SK-N-SH treated with all-trans-retinoic acid at 6 μM for 48 hours (cell line): ENCODE data around the gene MELK.

ENCODE experiments used
- BACH2 ChIP-seq: fragments of 250-450 bp; sonication (Bioruptor Pico); IDR thresholded peaks from 2 replicates; pipeline ENCODE4 v1.9.0; 2021; ENCODE audit warnings: mild to moderate bottlenecking, borderline replicate concordance
- CSDC2 ChIP-seq: fragments of 250-450 bp; sonication (Bioruptor Pico); IDR thresholded peaks from 2 replicates; pipeline ENCODE4 v1.5.0; 2020; ENCODE audit warnings: mild to moderate bottlenecking, moderate library complexity
- ESRRG ChIP-seq: fragments of 250-450 bp; sonication (Bioruptor Pico); IDR thresholded peaks from 2 replicates; pipeline ENCODE4 v1.6.1; 2021; ENCODE audit warnings: mild to moderate bottlenecking
- RARB ChIP-seq: fragments of 250-450 bp; sonication (Bioruptor Pico); IDR thresholded peaks from 2 replicates; pipeline ENCODE4 v1.8.0; 2021; ENCODE audit warnings: mild to moderate bottlenecking, moderate library complexity
- TOX ChIP-seq: fragments of 250-450 bp; sonication (Bioruptor Pico); IDR thresholded peaks from 2 replicates; pipeline ENCODE4 v1.8.0; 2021; ENCODE audit warnings: mild to moderate bottlenecking, moderate library complexity, borderline replicate concordance
- ZC3H10 ChIP-seq: fragments of 250-450 bp; sonication (Bioruptor Pico); IDR thresholded peaks from 2 replicates; pipeline ENCODE4 v1.5.1; 2021; ENCODE audit warnings: mild to moderate bottlenecking, moderate library complexity
- ZFP3 ChIP-seq: fragments of 250-450 bp; sonication (Bioruptor Pico); IDR thresholded peaks from 2 replicates; pipeline ENCODE4 v1.5.0; 2020; ENCODE audit warnings: mild to moderate bottlenecking, moderate library complexity
- ZFP30 ChIP-seq: fragments of 450-650 bp; formaldehyde crosslinking; IDR thresholded peaks from 2 replicates; pipeline ENCODE4 v1.5.0; 2022; ENCODE audit warnings: mild to moderate bottlenecking, moderate library complexity
- TF ChIP-seq, protein P1 (sequence below): fragments of 250-450 bp; sonication (Bioruptor Pico); IDR thresholded peaks from 2 replicates; pipeline ENCODE4 v1.8.0; 2020; ENCODE audit warnings: mild to moderate bottlenecking, moderate library complexity, borderline replicate concordance
- TF ChIP-seq, protein P2 (sequence below): fragments of 250-450 bp; sonication (Bioruptor Pico); IDR thresholded peaks from 2 replicates; pipeline ENCODE4 v1.8.0; 2021; ENCODE audit warnings: low read depth, mild to moderate bottlenecking, moderate library complexity, borderline replicate concordance
- TF ChIP-seq, protein P3 (sequence below): fragments of 250-450 bp; sonication (Bioruptor Pico); IDR thresholded peaks from 2 replicates; pipeline ENCODE4 v1.5.0; 2020; ENCODE audit warnings: mild to moderate bottlenecking, moderate library complexity

DNA sequence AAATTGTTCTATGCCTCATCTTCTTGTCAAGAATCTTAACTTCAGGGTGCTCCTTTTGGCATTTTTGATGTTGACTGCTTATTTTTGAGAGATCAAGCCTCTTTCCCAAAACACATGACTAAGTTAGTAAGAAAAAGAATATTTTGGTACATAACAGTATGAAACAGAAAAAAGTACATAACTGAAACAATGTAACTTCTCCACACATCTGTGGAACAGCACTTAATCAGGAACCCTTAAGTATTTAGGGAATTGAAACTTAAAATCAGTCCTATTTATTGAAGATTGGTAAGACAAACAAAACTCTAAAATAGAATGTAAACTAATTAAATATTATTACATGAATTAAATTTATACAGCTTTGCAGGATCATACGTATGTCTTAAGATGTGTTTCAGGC, 103.4 kb downstream of the MELK start:
- TF ChIP-seq CSDC2 (no peak), RARB (CRISPR knock-in tag) (no peak), TOX (CRISPR knock-in tag) (no peak), ZC3H10 (CRISPR knock-in tag) (no peak), ZFP3 (no peak), ESRRG (CRISPR knock-in tag) (no peak), BACH2 (CRISPR knock-in tag) (no peak), ZFP30 (CRISPR knock-in tag) (no peak)
- TF ChIP-seq, protein P1, sequence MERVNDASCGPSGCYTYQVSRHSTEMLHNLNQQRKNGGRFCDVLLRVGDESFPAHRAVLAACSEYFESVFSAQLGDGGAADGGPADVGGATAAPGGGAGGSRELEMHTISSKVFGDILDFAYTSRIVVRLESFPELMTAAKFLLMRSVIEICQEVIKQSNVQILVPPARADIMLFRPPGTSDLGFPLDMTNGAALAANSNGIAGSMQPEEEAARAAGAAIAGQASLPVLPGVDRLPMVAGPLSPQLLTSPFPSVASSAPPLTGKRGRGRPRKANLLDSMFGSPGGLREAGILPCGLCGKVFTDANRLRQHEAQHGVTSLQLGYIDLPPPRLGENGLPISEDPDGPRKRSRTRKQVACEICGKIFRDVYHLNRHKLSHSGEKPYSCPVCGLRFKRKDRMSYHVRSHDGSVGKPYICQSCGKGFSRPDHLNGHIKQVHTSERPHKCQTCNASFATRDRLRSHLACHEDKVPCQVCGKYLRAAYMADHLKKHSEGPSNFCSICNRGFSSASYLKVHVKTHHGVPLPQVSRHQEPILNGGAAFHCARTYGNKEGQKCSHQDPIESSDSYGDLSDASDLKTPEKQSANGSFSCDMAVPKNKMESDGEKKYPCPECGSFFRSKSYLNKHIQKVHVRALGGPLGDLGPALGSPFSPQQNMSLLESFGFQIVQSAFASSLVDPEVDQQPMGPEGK = no peak
- TF ChIP-seq, protein P2, sequence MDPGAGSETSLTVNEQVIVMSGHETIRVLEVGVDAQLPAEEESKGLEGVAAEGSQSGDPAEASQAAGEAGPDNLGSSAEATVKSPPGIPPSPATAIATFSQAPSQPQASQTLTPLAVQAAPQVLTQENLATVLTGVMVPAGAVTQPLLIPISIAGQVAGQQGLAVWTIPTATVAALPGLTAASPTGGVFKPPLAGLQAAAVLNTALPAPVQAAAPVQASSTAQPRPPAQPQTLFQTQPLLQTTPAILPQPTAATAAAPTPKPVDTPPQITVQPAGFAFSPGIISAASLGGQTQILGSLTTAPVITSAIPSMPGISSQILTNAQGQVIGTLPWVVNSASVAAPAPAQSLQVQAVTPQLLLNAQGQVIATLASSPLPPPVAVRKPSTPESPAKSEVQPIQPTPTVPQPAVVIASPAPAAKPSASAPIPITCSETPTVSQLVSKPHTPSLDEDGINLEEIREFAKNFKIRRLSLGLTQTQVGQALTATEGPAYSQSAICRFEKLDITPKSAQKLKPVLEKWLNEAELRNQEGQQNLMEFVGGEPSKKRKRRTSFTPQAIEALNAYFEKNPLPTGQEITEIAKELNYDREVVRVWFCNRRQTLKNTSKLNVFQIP (CRISPR knock-in tag) = no peak
- TF ChIP-seq, protein P3, sequence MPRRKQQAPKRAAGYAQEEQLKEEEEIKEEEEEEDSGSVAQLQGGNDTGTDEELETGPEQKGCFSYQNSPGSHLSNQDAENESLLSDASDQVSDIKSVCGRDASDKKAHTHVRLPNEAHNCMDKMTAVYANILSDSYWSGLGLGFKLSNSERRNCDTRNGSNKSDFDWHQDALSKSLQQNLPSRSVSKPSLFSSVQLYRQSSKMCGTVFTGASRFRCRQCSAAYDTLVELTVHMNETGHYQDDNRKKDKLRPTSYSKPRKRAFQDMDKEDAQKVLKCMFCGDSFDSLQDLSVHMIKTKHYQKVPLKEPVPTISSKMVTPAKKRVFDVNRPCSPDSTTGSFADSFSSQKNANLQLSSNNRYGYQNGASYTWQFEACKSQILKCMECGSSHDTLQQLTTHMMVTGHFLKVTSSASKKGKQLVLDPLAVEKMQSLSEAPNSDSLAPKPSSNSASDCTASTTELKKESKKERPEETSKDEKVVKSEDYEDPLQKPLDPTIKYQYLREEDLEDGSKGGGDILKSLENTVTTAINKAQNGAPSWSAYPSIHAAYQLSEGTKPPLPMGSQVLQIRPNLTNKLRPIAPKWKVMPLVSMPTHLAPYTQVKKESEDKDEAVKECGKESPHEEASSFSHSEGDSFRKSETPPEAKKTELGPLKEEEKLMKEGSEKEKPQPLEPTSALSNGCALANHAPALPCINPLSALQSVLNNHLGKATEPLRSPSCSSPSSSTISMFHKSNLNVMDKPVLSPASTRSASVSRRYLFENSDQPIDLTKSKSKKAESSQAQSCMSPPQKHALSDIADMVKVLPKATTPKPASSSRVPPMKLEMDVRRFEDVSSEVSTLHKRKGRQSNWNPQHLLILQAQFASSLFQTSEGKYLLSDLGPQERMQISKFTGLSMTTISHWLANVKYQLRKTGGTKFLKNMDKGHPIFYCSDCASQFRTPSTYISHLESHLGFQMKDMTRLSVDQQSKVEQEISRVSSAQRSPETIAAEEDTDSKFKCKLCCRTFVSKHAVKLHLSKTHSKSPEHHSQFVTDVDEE (CRISPR knock-in tag) = no peak
